HEK293T (cell line): ENCODE data around the gene SULT1C2.
"Not testable (repeated sequence)": the region's sequence is repeated elsewhere in the genome, so short reads cannot be mapped to it uniquely, and the experiment has no call there.

ENCODE experiments used
- CTCF ChIA-PET: fragments of 350-600 bp; formaldehyde crosslinking; extraction: SDS; loops from one replicate; lab custom pipeline; 2021; ENCODE audit warnings: antibody characterized with exemption, inconsistent platforms; lab: Yijun Ruan, JAX
- POLR2A ChIA-PET: fragments of 350-600 bp; formaldehyde crosslinking; extraction: SDS; loops from one replicate; lab custom pipeline; 2020; ENCODE audit warnings: antibody characterized with exemption, inconsistent platforms; lab: Yijun Ruan, JAX
- DNase-seq: peaks from one replicate; pipeline ENCODE4 v3.0.0; 2012; ENCODE audit warnings: mixed read lengths; ENCODE audit errors: extremely low spot score
- ARNT ChIP-seq: fragments of 450-650 bp; IDR thresholded peaks from 2 replicates; pipeline ENCODE4 v1.6.1; 2017; ENCODE audit warnings: mild to moderate bottlenecking
- BHLHE40 ChIP-seq: fragments of 450-650 bp; IDR thresholded peaks from 2 replicates; pipeline ENCODE4 v1.6.1; 2016; ENCODE audit warnings: mild to moderate bottlenecking, moderate library complexity, borderline replicate concordance
- CTBP1 ChIP-seq: fragments of 450-650 bp; IDR thresholded peaks from 2 replicates; pipeline ENCODE4 v1.6.1; 2016; ENCODE audit warnings: borderline replicate concordance
- ELF4 ChIP-seq: fragments of 450-650 bp; IDR thresholded peaks from 2 replicates; pipeline ENCODE4 v1.6.1; 2017; ENCODE audit warnings: antibody characterized with exemption
- FOXA1 ChIP-seq: fragments of 450-650 bp; IDR thresholded peaks from 2 replicates; pipeline ENCODE4 v1.6.1; 2016; ENCODE audit warnings: mild to moderate bottlenecking
- FOXK2 ChIP-seq: fragments of 450-650 bp; IDR thresholded peaks from 2 replicates; pipeline ENCODE4 v1.6.1; 2016; ENCODE audit warnings: mild to moderate bottlenecking
- FOXM1 ChIP-seq: fragments of 450-650 bp; IDR thresholded peaks from 2 replicates; pipeline ENCODE4 v1.6.1; 2017; ENCODE audit warnings: mild to moderate bottlenecking, borderline replicate concordance
- HDGF ChIP-seq: fragments of 450-650 bp; IDR thresholded peaks from 2 replicates; pipeline ENCODE4 v1.6.1; 2017; ENCODE audit warnings: antibody characterized with exemption, borderline replicate concordance
- L3MBTL2 ChIP-seq: fragments of 450-650 bp; conservative IDR thresholded peaks from 2 replicates; pipeline ENCODE4 v1.6.1; 2016; ENCODE audit warnings: mild to moderate bottlenecking
- LEF1 ChIP-seq: fragments of 450-650 bp; IDR thresholded peaks from 2 replicates; pipeline ENCODE4 v1.6.1; 2017; ENCODE audit warnings: mild to moderate bottlenecking, borderline replicate concordance
- NFRKB ChIP-seq: fragments of 450-650 bp; IDR thresholded peaks from 2 replicates; pipeline ENCODE4 v1.6.1; 2016; ENCODE audit warnings: mild to moderate bottlenecking, moderate library complexity
- SP1 ChIP-seq: fragments of 450-650 bp; IDR thresholded peaks from 2 replicates; pipeline ENCODE4 v1.6.1; 2017
- SUZ12 ChIP-seq: fragments of 450-650 bp; IDR thresholded peaks from 2 replicates; pipeline ENCODE4 v1.6.1; 2016; ENCODE audit warnings: mild to moderate bottlenecking
- TARDBP ChIP-seq: fragments of 450-650 bp; IDR thresholded peaks from 2 replicates; pipeline ENCODE4 v1.6.1; 2016
- ZNF384 ChIP-seq: fragments of 450-650 bp; IDR thresholded peaks from 2 replicates; pipeline ENCODE4 v1.6.1; 2016
- TF ChIP-seq, protein P1 (sequence below): fragments of 450-650 bp; IDR thresholded peaks from 2 replicates; pipeline ENCODE4 v1.6.1; 2016

SULT1C2 gene

DNA sequence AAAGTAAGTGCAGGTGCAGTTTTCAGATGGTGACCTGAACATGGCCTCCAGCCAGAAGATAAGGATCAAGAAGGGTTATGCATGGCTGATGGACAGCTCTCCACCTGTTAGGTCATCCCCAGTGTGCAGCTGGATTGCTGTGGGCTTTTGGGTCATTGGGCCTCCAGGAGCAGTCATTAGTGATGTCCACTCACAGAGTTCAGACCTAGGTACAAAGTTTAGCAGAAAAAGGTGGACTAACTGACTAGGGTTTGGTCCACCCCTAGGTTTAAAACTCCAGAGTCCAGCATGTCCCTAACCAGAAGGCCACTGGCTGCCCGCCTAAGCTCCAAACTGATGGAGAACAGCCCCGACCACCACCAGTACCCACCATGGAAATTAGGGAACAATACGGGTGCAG, 18.3 kb upstream of the SULT1C2 start:
- POLR2A ChIA-PET, result no interaction called here
- CTCF ChIA-PET, result no interaction called here
- no peak for DNase-seq
- TF ChIP-seq SUZ12 (no peak), L3MBTL2 (no peak), ELF4 (no peak), BHLHE40 (no peak), LEF1 (no peak), NFRKB (no peak), ARNT (no peak), FOXA1 (no peak), HDGF (no peak), FOXK2 (no peak)

DNA sequence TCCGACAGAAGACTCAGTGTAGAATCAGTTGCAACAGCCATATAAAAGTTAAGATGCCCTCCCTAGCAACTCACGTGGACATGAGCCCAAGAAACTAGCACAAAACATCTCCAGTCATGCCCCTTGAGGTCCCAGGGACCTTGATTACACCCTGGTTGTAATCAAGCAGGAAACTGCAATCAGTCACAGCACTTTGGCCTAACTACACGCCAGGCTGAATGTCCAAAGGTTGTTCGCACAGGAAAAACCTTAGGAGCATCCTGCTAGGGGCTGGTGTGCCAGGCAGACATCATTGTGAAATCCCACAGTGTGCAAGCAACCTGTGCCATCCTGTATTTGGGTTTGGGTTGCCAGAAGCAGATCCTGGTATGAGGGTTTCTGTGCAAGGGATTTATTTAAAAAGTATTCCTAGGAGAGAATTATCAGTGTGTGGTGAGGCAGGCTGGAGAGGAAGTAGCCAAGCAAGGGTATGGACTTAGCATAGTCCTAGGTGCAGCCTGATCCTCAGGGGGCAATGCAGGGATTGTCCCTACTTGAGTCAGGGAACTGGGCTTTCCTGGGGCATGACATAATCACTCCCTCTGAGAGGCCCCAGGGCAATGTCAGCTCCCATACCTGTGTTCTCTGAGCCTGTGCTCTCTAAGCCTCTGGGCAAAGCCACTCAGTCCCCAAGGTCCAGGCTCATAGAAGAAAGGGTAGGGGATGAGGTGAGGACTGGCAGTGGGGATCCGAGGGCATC, 17.8 kb upstream of the SULT1C2 start:
- TF ChIP-seq L3MBTL2 (no peak), LEF1 (no peak), SUZ12 (no peak), FOXA1 (no peak), BHLHE40 (no peak), FOXK2 (no peak), SP1 (no peak), ZNF384 (no peak), TARDBP (no peak), FOXM1 (no peak), CTBP1 (no peak), ARNT (no peak)
- TF ChIP-seq, protein P1, sequence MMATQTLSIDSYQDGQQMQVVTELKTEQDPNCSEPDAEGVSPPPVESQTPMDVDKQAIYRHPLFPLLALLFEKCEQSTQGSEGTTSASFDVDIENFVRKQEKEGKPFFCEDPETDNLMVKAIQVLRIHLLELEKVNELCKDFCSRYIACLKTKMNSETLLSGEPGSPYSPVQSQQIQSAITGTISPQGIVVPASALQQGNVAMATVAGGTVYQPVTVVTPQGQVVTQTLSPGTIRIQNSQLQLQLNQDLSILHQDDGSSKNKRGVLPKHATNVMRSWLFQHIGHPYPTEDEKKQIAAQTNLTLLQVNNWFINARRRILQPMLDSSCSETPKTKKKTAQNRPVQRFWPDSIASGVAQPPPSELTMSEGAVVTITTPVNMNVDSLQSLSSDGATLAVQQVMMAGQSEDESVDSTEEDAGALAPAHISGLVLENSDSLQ, result no peak
- ChIA-PET CTCF (no interaction called here), POLR2A (no interaction called here)
- DNase-seq, result no peak

DNA sequence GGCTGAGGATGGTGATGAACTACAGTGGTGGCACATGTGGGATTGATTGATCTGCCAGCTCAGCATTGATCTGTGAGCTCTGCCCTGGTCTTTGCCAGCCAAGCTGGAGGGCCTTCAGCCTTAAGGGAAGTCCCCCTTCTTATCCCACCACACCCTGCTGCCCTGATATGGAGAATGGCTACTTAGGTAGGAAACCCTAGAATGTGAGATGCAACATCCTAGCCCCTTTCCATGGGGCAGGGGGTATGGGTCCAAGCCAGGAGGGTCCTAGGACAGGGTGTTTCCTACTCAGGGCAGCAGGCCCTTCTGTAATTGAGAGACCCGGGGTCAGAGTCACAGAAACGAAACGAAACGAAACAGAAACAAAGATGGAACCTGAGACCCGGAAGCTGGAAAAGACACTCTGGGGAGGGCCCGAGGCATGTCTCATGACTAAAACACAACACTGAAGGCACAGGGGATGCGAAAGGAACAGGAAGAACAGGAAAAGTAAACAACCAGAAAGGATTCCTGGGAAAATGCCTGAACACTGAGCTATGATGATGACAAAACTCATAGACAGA, 16.9 kb upstream of the SULT1C2 start:
- TF ChIP-seq HDGF, result no peak
- POLR2A ChIA-PET, result no interaction called here
- CTCF ChIA-PET, result no interaction called here
- DNase-seq, result no peak

DNA sequence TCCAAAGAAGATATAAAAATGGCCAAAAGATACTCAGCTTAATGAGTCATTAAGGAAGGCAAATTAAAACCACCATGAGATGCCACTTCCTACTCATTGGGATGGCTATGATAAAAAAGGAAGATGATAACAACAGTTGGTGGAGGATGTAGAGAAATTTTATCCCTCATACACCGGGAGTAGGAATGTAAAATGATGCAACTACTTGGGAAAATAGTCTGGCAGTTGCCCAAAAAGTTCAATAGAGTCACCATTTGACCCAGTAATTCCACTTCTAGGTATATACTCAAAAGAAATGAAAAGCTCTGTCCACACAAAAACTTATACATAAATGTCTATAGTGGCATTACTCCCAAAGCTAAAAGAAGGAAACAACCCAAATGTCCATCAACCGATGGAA, 10.1 kb upstream of the SULT1C2 start:
- no peak for TF ChIP-seq FOXA1
- no peak for TF ChIP-seq LEF1
- TF ChIP-seq TARDBP, result no peak
- TF ChIP-seq FOXM1, result no peak
- no peak for TF ChIP-seq BHLHE40
- no peak for TF ChIP-seq ARNT
- TF ChIP-seq CTBP1, result no peak
- ChIA-PET CTCF (no interaction called here), POLR2A (interaction anchor here (1.1 kb wide), 1 partner anchor 10 kb away, joined by 3 read pairs; the partner anchor contains the start of gene SULT1C2)
- DNase-seq, result no peak

DNA sequence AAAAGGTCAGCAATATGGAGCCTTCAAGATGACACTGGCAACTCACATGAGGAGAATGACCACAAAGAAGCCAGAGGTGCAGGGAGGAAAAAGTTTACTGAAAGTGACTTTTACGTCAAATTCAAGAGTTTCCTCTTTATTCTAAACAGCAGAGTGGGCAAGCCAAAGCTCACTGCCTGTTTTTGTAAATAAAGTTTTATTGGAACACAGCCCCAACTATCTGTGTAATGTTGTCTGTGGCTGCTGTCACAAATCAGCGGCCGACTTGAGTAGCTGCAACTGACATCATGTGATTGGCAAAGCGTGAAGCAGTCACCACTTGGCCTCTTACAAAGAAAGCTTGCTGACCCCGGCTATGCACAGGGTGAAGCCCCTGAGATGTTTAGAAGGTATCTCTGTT, 9.2 kb upstream of the SULT1C2 start:
- TF ChIP-seq HDGF (no peak), SP1 (no peak), FOXM1 (no peak), SUZ12 (no peak), ARNT (no peak), NFRKB (no peak), LEF1 (no peak), CTBP1 (no peak), ZNF384 (no peak)
- TF ChIP-seq, protein P1, result no peak
- DNase-seq, result no peak
- CTCF ChIA-PET, result no interaction called here
- POLR2A ChIA-PET, result no interaction called here

DNA sequence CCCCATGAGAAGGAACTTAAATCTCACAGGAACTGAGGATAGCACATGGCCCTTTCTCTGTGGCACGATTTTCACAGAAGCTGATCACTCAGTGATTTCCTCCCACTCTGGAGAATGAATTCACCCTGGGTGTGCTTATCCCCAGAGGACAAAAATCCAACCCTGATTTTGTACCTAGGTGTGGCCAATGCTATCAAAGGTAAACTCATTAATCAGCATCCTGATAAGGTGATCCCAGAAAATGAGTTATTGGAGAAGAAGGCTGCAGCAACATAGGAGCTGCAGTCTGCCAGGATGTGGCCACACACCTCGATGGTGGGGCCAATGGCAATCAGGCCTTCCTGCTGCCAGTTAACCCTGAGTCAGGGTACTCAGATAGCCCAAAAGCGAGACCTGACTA, 8.2 kb upstream of the SULT1C2 start:
- no peak for DNase-seq
- ChIA-PET POLR2A (no interaction called here), CTCF (no interaction called here)
- TF ChIP-seq L3MBTL2 (no peak), FOXA1 (no peak), FOXK2 (no peak), SP1 (no peak), CTBP1 (no peak), BHLHE40 (no peak), ELF4 (no peak), SUZ12 (no peak), FOXM1 (no peak), LEF1 (no peak), ZNF384 (no peak), ARNT (no peak), HDGF (no peak), NFRKB (no peak), TARDBP (no peak)
- TF ChIP-seq, protein P1, result no peak

DNA sequence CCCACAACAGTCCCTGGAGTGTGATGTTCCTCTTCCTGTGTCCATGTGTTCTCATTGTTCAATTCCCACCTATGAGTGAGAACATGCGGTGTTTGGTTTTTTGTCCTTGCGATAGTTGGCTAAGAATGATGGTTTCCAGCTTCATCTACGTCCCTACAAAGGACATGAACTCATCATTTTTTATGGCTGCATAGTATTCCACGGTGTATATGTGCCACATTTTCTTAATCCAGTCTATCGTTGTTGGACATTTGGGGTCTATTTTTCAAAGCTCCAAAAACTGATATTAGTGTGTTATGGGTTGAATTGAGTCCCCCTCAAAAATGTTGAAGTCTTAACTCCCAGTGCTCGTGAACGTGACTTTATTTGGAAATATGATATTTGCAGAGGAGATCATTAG, 4.1 kb upstream of the SULT1C2 start:
- CTCF ChIA-PET, result interaction anchor here (0.6 kb wide), 1 partner anchor 55 kb away, joined by 3 read pairs; no protein-coding TSS in a partner anchor
- POLR2A ChIA-PET, DNase-seq: not testable (repeated sequence)
